ENCODE data around the gene TMPRSS9. TPM values are rescaled to one million over a fixed set of nuclear protein-coding genes. Genes with fewer than 3 reads are reported as not detected.

The TMPRSS9 gene
- total and polyA plus RNA-seq, 4 donors = 0.05 to 0.37 (median 0.09) TPM; not detected in 1

DNA sequence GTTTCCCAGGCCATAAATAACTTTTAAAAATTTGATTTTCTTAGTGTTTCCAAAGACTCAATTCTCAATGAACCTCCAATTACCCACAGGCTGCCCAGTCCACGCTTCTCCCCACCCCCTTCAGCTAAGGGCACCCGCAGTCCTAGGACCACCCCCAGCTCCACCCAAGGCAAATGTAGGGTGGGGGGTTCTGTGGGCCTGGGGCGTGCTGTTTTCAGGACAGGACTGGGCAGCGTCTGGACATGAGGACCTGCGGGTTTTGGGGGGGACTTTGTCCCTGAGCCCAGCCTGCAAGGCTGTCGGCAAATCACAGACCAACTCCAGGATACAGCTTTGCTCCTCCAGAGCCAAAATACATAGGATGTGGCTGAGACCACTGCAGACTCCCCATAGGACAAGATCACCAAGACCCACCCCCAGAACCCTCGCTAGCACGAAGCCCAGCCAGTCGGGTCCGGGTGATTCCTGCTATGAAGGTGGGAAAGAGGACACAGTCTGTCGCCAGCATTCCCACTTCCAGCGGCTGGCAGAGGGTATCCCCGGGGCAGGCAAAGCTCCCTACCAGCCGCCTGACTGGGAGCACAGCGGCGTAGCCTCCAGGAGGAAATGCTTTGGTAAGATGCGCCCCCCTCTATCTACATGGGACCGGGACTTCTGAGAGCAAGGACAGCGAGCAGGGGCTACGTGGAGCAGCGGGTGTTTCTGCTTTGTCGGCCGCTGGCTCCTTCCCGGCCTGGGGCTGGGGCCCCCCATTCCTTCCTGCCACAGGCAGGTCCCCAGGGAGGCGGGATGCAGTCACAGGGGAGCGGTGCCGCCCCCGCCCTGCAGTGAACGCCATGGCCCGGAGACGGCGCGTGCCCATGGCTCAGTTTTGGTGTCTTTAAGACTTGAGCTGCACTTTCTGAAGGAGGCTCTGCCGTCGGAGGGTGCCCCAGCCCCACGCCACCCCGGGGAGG lies 69.0 kb downstream of the TMPRSS9 start:
- ATAC-seq (ENCODE audit: insufficient read depth, low FRiP score) = no peak
- H3K27me3 ChIP-seq (ENCODE audit: control insufficient read depth in 3 of 3, insufficient read depth in 3 of 3, low read length in 2 of 3) = no peaks in the 10 kb centered on the region
- peaks cover 0 to 3% (median 0%) of the 10 kb centered on the region in 4 donors for H3K9me3 ChIP-seq (ENCODE audit: control insufficient read depth in 4 of 4, insufficient read depth in 3 of 4, low read length in 3 of 4)
- no peak overlapping the region for H3K9ac ChIP-seq (ENCODE audit: insufficient read depth in 1 of 2, low read length in 2 of 2)
- peaks cover 2 to 33% (median 8%) of the 10 kb centered on the region in 4 donors for H3K36me3 ChIP-seq (ENCODE audit: control insufficient read depth in 4 of 4, insufficient read depth in 4 of 4, low read length in 4 of 4)
- WGBS, 2 donors = 78 to 79% methylated on average over 37 of the region's 37 CpGs
- no peak for TF ChIP-seq CTCF (IDR thresholded peaks at IDR 0.05; ENCODE audit: control extremely low read depth, extremely low read depth)
- peaks cover 0 to 34% (median 11%) of the 10 kb centered on the region in 5 donors for H3K4me1 ChIP-seq (ENCODE audit: control insufficient read depth in 5 of 5, insufficient read depth in 5 of 5, low read length in 5 of 5)
- peak in 1 of 3 donors; percentile 21 for DNase-seq
- H3K27ac ChIP-seq (ENCODE audit: low read depth in 1 of 2, low read length in 1 of 2) = no peak overlapping the region
- no peak overlapping the region for H3K4me3 ChIP-seq

DNA sequence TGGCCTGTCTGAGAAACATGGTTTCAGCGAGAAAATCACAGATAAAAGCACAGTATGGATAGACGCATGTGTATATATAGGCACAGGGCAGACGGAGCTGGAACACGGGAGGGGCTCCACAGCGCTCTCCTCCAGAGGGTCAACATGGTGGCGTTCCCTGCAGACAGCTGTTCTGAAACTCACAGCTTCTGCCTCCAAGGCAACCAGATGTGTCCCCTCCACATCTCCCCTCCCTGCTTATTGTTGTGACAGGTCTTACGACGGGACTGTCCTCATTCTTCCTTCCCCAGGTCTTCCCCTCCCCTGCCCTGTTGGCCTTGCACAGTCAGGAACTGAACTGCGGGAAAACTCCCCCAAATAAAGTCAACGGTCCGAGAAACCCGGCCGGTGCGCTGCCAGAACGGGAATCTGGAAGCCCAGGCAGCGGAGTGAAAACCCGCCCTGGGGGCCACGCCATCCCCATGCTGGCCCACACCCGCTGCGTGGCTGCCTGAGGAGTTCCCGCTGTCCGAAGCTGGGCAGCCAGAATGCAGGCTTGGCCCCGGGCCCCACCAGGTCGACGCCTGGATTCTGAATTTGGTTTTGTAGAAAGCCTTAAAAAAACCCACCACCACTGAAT lies 70.0 kb downstream of the TMPRSS9 start:
- no peaks in the 10 kb centered on the region for H3K27me3 ChIP-seq (ENCODE audit: control insufficient read depth in 3 of 3, insufficient read depth in 3 of 3, low read length in 2 of 3)
- DNase-seq = no peak
- 85 to 93% methylated on average over 25 of the region's 25 CpGs for WGBS, 2 donors
- no peak overlapping the region for H3K9ac ChIP-seq (ENCODE audit: insufficient read depth in 1 of 2, low read length in 2 of 2)
- no peak overlapping the region for H3K4me3 ChIP-seq
- TF ChIP-seq CTCF (IDR thresholded peaks at IDR 0.05; ENCODE audit: control extremely low read depth, extremely low read depth) = no peak
- peaks cover 0 to 3% (median 0%) of the 10 kb centered on the region in 4 donors for H3K9me3 ChIP-seq (ENCODE audit: control insufficient read depth in 4 of 4, insufficient read depth in 3 of 4, low read length in 3 of 4)
- ATAC-seq (ENCODE audit: insufficient read depth, low FRiP score) = no peak
- H3K4me1 ChIP-seq (ENCODE audit: control insufficient read depth in 5 of 5, insufficient read depth in 5 of 5, low read length in 5 of 5) = peaks cover 0 to 32% (median 11%) of the 10 kb centered on the region in 5 donors
- H3K36me3 ChIP-seq (ENCODE audit: control insufficient read depth in 4 of 4, insufficient read depth in 4 of 4, low read length in 4 of 4) = peaks cover 2 to 38% (median 8%) of the 10 kb centered on the region in 4 donors
- H3K27ac ChIP-seq (ENCODE audit: low read depth in 1 of 2, low read length in 1 of 2) = no peak overlapping the region

- no peaks in the 10 kb centered on the region for H3K27me3 ChIP-seq (ENCODE audit: control insufficient read depth in 3 of 3, insufficient read depth in 3 of 3, low read length in 2 of 3)
- no peak for DNase-seq
- H3K9me3 ChIP-seq (ENCODE audit: control insufficient read depth in 4 of 4, insufficient read depth in 3 of 4, low read length in 3 of 4) = peaks cover 0 to 3% (median 0%) of the 10 kb centered on the region in 4 donors
- peaks cover 0 to 17% (median 5%) of the 10 kb centered on the region in 5 donors for H3K4me1 ChIP-seq (ENCODE audit: control insufficient read depth in 5 of 5, insufficient read depth in 5 of 5, low read length in 5 of 5)
- H3K27ac ChIP-seq (ENCODE audit: low read depth in 1 of 2, low read length in 1 of 2) = no peak overlapping the region
- H3K4me3 ChIP-seq = peak overlapping the region; percentile 6
- ATAC-seq (ENCODE audit: insufficient read depth, low FRiP score) = no peak
- TF ChIP-seq CTCF (IDR thresholded peaks at IDR 0.05; ENCODE audit: control extremely low read depth, extremely low read depth) = no peak
- H3K36me3 ChIP-seq (ENCODE audit: control insufficient read depth in 4 of 4, insufficient read depth in 4 of 4, low read length in 4 of 4) = peaks cover 2 to 41% (median 8%) of the 10 kb centered on the region in 4 donors
- 92 to 94% methylated on average over 32 to 37 of the region's 37 CpGs for WGBS, 2 donors
- H3K9ac ChIP-seq (ENCODE audit: insufficient read depth in 1 of 2, low read length in 2 of 2) = no peak overlapping the region
These were observed 71.4 kb downstream of the TMPRSS9 start for GRCh38 chr19:2431318-2432055.
